Transverse colon (tissue), 4 donors: ENCODE results near the gene DRC3.

Source experiments
- EP300 ChIP-seq: sonication (generic); formaldehyde crosslinking; IDR thresholded peaks from one replicate; pipeline ENCODE4 v1.6.1; 2017; ENCODE audit warnings: antibody characterized with exemption, low read depth
- POLR2A ChIP-seq: fragments of 450-650 bp; IDR thresholded peaks from one replicate; pipeline ENCODE4 v1.6.1; 2016; ENCODE audit warnings: antibody characterized with exemption, mild to moderate bottlenecking, moderate library complexity
- POLR2AphosphoS5 ChIP-seq, 3 donors: sonication (generic); formaldehyde crosslinking; IDR thresholded peaks; one replicate each; pipeline ENCODE4 v1.6.1; 2016; ENCODE audit warnings: antibody characterized with exemption in 3 of 3
- TF ChIP-seq, protein P1 (sequence below), 5 experiments: fragments of 200-600 bp in 3 of 5; fragments of 450-650 bp in 2 of 5; sonication (generic) in 3 of 5; IDR thresholded peaks; 1 replicate in 2 of 5; 2 replicates in 3 of 5; pipeline ENCODE4 v1.5.1; 2016 to 2017; ENCODE audit warnings: antibody characterized with exemption in 5 of 5, inconsistent platforms in 3 of 5, mild to moderate bottlenecking in 2 of 5, moderate library complexity in 1 of 5

GRCh38 chr17:18008496-18009268 lies 36.0 kb downstream of the DRC3 start:
- TF ChIP-seq POLR2A (no peak), POLR2AphosphoS5 (IDR thresholded peaks at IDR 0.05) (no peak), EP300 (no peak)
- TF ChIP-seq, protein P1, sequence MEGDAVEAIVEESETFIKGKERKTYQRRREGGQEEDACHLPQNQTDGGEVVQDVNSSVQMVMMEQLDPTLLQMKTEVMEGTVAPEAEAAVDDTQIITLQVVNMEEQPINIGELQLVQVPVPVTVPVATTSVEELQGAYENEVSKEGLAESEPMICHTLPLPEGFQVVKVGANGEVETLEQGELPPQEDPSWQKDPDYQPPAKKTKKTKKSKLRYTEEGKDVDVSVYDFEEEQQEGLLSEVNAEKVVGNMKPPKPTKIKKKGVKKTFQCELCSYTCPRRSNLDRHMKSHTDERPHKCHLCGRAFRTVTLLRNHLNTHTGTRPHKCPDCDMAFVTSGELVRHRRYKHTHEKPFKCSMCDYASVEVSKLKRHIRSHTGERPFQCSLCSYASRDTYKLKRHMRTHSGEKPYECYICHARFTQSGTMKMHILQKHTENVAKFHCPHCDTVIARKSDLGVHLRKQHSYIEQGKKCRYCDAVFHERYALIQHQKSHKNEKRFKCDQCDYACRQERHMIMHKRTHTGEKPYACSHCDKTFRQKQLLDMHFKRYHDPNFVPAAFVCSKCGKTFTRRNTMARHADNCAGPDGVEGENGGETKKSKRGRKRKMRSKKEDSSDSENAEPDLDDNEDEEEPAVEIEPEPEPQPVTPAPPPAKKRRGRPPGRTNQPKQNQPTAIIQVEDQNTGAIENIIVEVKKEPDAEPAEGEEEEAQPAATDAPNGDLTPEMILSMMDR (IDR thresholded peaks at IDR 0.05), result no peak
